Measurements from ENCODE around the gene USP17L22.
"Not testable (repeated sequence)": the region's sequence is repeated elsewhere in the genome, so short reads cannot be mapped to it uniquely, and the experiment has no call there.

DNA sequence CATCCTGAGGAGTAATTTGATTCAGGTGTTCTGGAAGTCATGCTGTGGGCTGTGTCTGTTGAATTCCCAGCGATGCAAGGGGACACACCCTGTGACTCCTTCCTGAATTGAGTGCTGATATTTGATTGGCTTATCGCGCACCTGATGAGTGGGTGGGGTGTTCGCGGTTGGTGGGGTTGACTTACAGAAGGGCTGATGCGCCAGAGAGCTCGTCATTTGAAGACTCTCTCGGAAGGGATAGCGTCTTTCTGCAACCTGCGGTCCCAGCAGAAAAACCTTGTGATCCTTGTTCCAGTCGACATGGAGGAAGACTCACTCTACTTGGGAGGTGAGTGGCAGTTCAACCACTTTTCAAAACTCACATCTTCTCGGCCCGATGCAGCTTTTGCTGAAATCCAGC, 4.8 kb upstream of the USP17L22 start, which contains the start of gene USP17L21:
- TF ChIP-seq CTCF, POLR2A, POLR2AphosphoS5 (IDR thresholded peaks at IDR 0.05): not testable (repeated sequence)

Data from prostate gland (tissue), 2 donors.